Nephron progenitor cell (in vitro differentiated cells): ENCODE measurements around the gene OR4Q3.
"Not testable (repeated sequence)": the region's sequence is repeated elsewhere in the genome, so short reads cannot be mapped to it uniquely, and the experiment has no call there.

Experiments
- DNase-seq: peaks from one replicate; pipeline ENCODE4 v3.0.0; 2021
- H3K27ac Mint-ChIP-seq: 2 replicates; pipeline ENCODE4 v1.8.0; 2021; ENCODE audit warnings: mild to moderate bottlenecking, moderate library complexity, mixed read lengths
- H3K27me3 Mint-ChIP-seq: 2 replicates; pipeline ENCODE4 v1.8.0; 2021; ENCODE audit warnings: mild to moderate bottlenecking, low read depth, mixed read lengths; ENCODE audit not compliant: poor library complexity
- H3K36me3 Mint-ChIP-seq: 2 replicates; pipeline ENCODE4 v1.8.0; 2021; ENCODE audit warnings: low read depth, mixed read lengths
- H3K4me1 Mint-ChIP-seq: 2 replicates; pipeline ENCODE4 v1.8.0; 2021; ENCODE audit warnings: mixed read lengths
- H3K4me3 Mint-ChIP-seq: 2 replicates; pipeline ENCODE4 v1.8.0; 2021; ENCODE audit warnings: mild to moderate bottlenecking, moderate library complexity, mixed read lengths
- H3K9me3 Mint-ChIP-seq: 2 replicates; pipeline ENCODE4 v1.8.0; 2021; ENCODE audit warnings: mild to moderate bottlenecking, moderate library complexity, mixed read lengths
- CTCF ChIP-seq: fragments of 200-600 bp; sonication (generic); IDR thresholded peaks from 2 replicates; pipeline ENCODE4 v1.5.0; 2021; ENCODE audit warnings: antibody characterized with exemption

Gene OR4Q3

DNA sequence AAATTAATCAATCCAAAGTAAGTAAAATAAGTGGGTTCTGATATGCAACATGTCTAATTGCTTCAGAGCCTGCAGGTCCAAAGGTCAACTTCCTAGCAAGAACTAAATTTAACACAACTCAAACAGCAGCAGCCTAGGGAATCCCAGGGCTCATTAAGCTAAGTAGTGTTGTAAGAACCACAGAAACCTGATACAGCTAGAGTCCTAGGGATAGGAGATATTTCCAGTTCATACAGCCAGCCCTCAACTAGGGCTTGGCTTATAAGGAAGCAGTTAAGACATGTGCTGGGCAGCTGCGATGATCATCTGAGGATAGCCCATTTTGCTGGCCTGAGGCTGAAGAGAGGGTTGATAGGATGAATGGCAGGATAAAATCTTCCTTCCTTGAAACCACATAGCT, at the start of gene OR4Q3:
TSS of gene OR4Q3 (plus strand) at position 316 of the 400 bp plus-strand sequence.
- Mint-ChIP-seq H3K4me1 (no peaks in the 10 kb centered on the region), H3K27ac (no peak within 1 kb of the TSS), H3K9me3 (peaks cover 64% of the 10 kb centered on the region), H3K36me3 (no peaks in the 10 kb centered on the region), H3K4me3 (no peak within 1 kb of the TSS), H3K27me3 (no peaks in the 10 kb centered on the region)
- TF ChIP-seq CTCF, result no peak
- no peak for DNase-seq

DNA sequence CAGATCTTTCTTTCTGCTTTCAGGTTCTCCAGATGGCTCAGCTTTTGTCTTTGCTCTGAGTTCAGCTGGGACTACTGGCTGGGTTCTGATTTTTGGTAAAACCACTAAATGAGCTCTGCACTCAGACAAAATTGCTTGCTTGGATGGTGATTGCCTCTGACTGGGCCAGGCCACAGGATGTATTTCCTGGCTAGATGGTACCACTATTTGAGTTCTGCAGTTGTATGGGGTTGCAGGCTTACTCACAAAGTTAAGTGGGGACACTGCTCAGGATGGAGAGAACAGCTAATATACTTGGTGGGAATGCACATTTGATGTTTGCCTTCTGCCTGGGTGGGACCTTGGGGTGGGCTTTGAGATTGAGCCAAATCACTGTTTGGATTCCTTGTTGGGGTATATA, 14.0 kb upstream of the OR4Q3 start:
- Mint-ChIP-seq H3K36me3 (no peaks in the 10 kb centered on the region), H3K27ac (no peak overlapping the region), H3K27me3 (no peaks in the 10 kb centered on the region), H3K4me3 (no peak overlapping the region), H3K9me3 (peaks cover 9% of the 10 kb centered on the region), H3K4me1 (no peaks in the 10 kb centered on the region)
- TF ChIP-seq CTCF, result no peak
- no peak for DNase-seq

DNA sequence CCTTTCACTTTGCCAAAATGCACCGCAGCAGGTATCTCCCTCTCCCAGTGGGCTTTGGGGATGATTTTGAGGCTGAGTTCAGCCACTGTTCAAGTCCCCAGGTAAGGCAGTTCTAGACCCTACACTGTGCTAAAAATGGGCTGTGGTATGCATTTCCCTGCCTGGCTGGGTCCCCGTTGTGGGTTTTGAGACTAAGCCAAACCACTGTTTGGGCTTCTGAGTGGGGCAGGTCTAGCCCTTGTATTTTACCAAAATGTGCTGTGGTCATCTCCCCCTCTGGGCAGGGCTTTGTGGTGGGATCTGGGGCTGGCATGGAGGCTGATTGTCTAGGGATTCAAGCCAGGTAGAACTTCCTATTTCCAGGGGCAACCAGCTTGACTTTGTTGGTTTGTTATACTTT, 13.6 kb upstream of the OR4Q3 start:
- H3K4me3 Mint-ChIP-seq, result no peak overlapping the region
- H3K36me3 Mint-ChIP-seq, result no peaks in the 10 kb centered on the region
- DNase-seq, result no peak
- no peaks in the 10 kb centered on the region for H3K4me1 Mint-ChIP-seq
- no peaks in the 10 kb centered on the region for H3K27me3 Mint-ChIP-seq
- H3K9me3 Mint-ChIP-seq, result peaks cover 9% of the 10 kb centered on the region
- TF ChIP-seq CTCF, result no peak
- no peak overlapping the region for H3K27ac Mint-ChIP-seq

DNA sequence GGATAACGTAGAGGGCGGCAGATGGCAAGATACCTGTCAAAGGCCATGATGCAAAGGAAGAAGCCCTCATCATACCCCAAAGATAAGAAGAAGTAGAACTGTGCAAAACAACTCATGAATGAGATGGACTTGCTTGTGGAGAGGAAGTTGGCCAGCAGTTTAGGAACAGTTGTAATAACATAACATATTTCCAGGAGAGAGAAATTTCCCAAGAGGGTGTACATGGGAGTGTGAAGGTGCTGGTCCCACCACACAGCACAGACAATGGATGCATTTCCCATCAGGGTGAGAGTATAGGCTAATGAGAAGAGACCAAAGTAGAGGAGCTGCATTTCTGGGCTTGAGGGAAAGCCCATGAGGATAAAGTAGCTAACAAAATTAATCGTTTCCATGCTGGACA, 9.5 kb upstream of the OR4Q3 start:
- H3K27me3 Mint-ChIP-seq, H3K4me1 Mint-ChIP-seq, H3K36me3 Mint-ChIP-seq, H3K4me3 Mint-ChIP-seq, H3K27ac Mint-ChIP-seq, DNase-seq: not testable (repeated sequence)
- H3K9me3 Mint-ChIP-seq, result peaks cover 25% of the 10 kb centered on the region

DNA sequence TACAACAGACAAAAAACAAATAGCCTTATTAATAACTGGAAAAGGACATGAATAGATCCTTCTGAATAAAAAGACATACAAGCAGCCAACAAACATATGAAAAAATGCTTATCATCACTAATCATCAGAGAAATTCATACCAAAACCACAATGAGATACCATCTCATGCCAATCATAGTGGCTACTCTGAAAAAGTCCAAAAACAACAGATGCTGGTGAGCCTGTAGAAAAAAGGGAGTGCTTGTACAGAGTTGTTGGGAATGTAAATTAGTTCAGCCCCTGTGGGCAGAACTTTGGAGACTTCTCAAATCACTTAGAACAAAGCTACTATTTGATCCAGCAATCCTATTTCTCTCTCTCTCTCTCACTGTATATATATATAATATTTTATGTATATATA, 8.9 kb downstream of the OR4Q3 start:
- H3K4me3 Mint-ChIP-seq, H3K36me3 Mint-ChIP-seq, H3K27me3 Mint-ChIP-seq, H3K27ac Mint-ChIP-seq, H3K4me1 Mint-ChIP-seq, DNase-seq: not testable (repeated sequence)
- peaks cover 34% of the 10 kb centered on the region for H3K9me3 Mint-ChIP-seq

- Mint-ChIP-seq H3K36me3 (no peaks in the 10 kb centered on the region), H3K9me3 (peaks cover 34% of the 10 kb centered on the region), H3K27me3 (no peaks in the 10 kb centered on the region), H3K4me3 (no peak overlapping the region), H3K4me1 (no peaks in the 10 kb centered on the region), H3K27ac (no peak overlapping the region)
- DNase-seq, result no peak
- no peak for TF ChIP-seq CTCF
Measured at GRCh38 chr14:19754172-19754571, 10.8 kb downstream of the OR4Q3 start.

DNA sequence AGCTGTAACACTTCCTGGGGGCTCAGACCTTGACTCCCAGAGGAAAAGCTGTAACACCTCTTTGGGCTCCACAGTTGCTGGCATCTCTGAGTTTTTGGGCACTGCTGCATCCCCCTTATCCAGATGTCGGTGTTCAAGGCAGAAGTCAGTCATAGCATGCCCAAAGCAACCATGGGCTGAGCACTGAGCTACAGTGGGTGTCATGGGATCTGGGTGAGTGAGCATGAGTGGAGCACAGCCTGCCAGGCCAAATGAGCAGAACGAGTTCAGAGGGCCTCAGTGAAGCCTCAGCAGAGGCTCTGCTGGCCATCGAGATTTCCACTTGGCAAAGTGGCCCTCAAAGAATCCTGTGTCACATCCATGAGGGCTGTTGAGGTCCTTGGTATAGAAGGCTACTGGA, 28.1 kb downstream of the OR4Q3 start:
- DNase-seq, H3K4me3 Mint-ChIP-seq, H3K4me1 Mint-ChIP-seq, H3K27me3 Mint-ChIP-seq, H3K36me3 Mint-ChIP-seq, H3K27ac Mint-ChIP-seq: not testable (repeated sequence)
- H3K9me3 Mint-ChIP-seq, result peaks cover 94% of the 10 kb centered on the region
